Measurements from ENCODE around the gene PRMT7. TPM values are rescaled to one million over a fixed set of nuclear protein-coding genes. Genes with fewer than 3 reads are reported as not detected.

Gene PRMT7
- total and polyA plus RNA-seq, 2 experiments from 2014 or later = 27.2 to 49.6 TPM

DNA sequence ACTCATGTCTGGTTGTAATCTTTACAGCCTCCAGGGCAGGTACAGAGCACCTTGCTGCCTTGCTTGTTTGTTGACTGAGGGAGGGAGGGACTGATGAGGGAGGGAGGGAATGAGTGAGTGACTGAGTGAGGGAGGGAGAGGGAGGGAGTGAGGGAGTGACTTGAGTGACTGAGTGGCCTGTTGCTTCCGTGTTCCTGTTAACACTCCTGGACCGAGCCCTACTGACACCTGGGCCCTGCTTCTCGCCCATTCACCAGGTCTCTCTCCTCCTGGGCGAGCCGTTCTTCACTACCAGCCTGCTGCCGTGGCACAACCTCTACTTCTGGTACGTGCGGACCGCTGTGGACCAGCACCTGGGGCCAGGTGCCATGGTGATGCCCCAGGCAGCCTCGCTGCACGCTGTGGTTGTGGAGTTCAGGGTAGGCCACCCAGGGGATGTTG is 41.2 kb downstream of the PRMT7 start:
- Histone ChIP-seq H3K27ac (no peak overlapping the region), H3K4me2 (ENCODE audit: unreplicated experiment) (no peak overlapping the region), H3K9me2 (ENCODE audit: insufficient read depth) (no peaks in the 10 kb centered on the region), H3F3A (ENCODE audit: insufficient read depth) (no peaks in the 10 kb centered on the region), H3K9ac (no peak overlapping the region), H3K79me2 (ENCODE audit: insufficient read depth) (no peaks in the 10 kb centered on the region), H3K4me3 (no peak overlapping the region), H4K20me1 (ENCODE audit: insufficient read depth) (no peaks in the 10 kb centered on the region), H3K36me3 (ENCODE audit: low read depth) (peaks cover 3% of the 10 kb centered on the region; the same call in 1 of the 2 replicates), H2AFZ (no peak overlapping the region), H3K4me1 (ENCODE audit: insufficient read depth) (no peaks in the 10 kb centered on the region), H3K27me3 (replicated peaks; ENCODE audit: insufficient read depth) (no peaks in the 10 kb centered on the region), H3K9me3 (ENCODE audit: low read depth) (no peaks in the 10 kb centered on the region)
- in situ Hi-C loops (cut with MboI) = no loop called here
- WGBS, 2 experiments (ENCODE audit: low coverage in 1 of 2, low lambda C conversion rate in 2 of 2, missing lambda C conversion rate in 2 of 2) = 97 to 98% methylated on average over 10 to 11 of the region's 11 CpGs
- DNase-seq = no peak
- TF ChIP-seq EZH2 (IDR thresholded peaks at IDR 0.05; ENCODE audit: insufficient read depth, poor library complexity, severe bottlenecking) (no peak), EZH2phosphoT487 (IDR thresholded peaks at IDR 0.05; ENCODE audit: insufficient read depth, low read depth) (no peak)

DNA sequence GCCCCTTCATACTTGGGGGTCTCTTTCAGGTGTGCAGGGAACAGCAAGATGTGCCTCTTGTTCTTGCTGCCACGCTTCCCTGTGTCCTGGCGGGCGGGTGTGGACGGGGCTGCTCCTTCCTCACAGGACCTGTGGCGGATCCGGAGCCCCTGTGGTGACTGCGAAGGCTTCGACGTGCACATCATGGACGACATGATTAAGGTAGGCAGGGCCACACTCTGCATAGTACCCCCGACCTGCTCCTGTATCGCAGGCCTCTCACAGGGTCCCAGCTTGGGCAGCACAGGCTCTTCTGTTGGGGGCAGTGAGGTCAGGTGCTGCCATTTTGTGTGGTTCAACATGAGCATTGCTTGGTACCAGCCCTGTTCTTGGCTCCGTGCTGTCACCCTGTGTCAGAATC is 42.5 kb downstream of the PRMT7 start:
- Histone ChIP-seq H3K27me3 (replicated peaks; ENCODE audit: insufficient read depth) (no peaks in the 10 kb centered on the region), H3K4me2 (ENCODE audit: unreplicated experiment) (no peak overlapping the region), H3K4me3 (no peak overlapping the region), H2AFZ (no peak overlapping the region), H3K79me2 (ENCODE audit: insufficient read depth) (no peaks in the 10 kb centered on the region), H3K36me3 (ENCODE audit: low read depth) (peaks cover 3% of the 10 kb centered on the region; the same call in 1 of the 2 replicates), H3F3A (ENCODE audit: insufficient read depth) (no peaks in the 10 kb centered on the region), H3K9me3 (ENCODE audit: low read depth) (no peaks in the 10 kb centered on the region), H4K20me1 (ENCODE audit: insufficient read depth) (no peaks in the 10 kb centered on the region), H3K9ac (no peak overlapping the region), H3K4me1 (ENCODE audit: insufficient read depth) (no peaks in the 10 kb centered on the region), H3K9me2 (ENCODE audit: insufficient read depth) (no peaks in the 10 kb centered on the region), H3K27ac (no peak overlapping the region)
- WGBS, 2 experiments (ENCODE audit: low coverage in 1 of 2, low lambda C conversion rate in 2 of 2, missing lambda C conversion rate in 2 of 2) = 89% methylated on average over 13 of the region's 13 CpGs
- in situ Hi-C loops (cut with MboI) = no loop called here
- TF ChIP-seq EZH2phosphoT487 (IDR thresholded peaks at IDR 0.05; ENCODE audit: insufficient read depth, low read depth) = no peak
- no peak for TF ChIP-seq EZH2 (IDR thresholded peaks at IDR 0.05; ENCODE audit: insufficient read depth, poor library complexity, severe bottlenecking)
- DNase-seq = no peak

DNA sequence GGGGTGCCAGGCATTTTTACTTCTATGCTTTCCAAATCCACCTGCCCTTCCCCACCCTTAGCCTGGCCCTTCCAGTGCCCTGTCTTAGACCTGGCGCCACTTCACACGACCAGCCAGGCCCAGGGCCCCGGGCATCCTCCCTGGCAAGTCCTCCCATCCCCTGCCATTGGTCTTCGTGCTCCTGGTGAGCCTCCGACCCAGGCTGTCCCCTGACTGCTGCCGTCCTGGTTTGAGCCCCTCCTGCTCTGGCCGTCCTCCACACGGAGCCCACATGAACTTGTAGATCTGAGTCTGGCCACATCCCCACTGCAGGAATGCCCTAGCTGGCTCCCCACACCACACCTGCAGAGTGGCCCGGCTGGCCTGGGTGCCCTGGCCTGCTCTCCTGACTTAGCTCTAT is 44.0 kb downstream of the PRMT7 start:
- no peaks in the 10 kb centered on the region for H3K36me3 ChIP-seq (ENCODE audit: low read depth)

DNA sequence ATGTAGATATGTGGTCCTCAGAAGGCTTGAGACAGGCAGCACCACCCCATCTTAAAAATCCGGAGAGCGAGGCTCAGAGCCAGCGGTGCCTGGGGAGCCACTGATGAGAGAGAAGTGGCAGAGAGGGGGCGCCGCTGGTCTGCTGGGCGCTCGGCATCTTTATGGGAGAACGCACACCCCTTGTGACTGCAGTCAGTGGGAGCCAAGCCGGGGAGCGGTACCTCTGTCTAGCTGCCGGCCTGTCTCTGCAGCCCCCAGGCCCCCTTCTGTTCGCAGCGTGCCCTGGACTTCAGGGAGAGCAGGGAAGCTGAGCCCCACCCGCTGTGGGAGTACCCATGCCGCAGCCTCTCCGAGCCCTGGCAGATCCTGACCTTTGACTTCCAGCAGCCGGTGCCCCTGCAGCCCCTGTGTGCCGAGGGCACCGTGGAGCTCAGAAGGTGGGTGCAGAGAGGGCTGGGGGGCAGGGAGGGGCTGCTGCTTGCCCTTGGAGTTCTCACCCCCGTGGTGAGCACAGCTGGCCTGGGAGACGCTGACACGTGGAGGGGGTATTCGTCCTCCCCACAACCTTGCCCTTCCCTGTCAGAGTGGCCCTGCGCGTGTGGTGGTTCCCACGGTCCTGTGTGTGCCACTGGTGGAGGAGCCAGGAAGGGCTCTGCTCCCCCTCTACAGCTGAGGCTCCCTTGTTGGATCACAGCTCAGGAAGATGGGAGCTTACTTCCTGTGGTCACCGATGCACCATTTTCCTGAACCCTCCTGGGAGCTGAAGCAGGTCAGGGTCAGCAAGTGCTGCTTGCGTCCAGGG is 44.8 kb downstream of the PRMT7 start:
- no peak overlapping the region for H3K4me2 ChIP-seq (ENCODE audit: unreplicated experiment)
- H3K27ac ChIP-seq = no peak overlapping the region
- TF ChIP-seq EZH2 (IDR thresholded peaks at IDR 0.05; ENCODE audit: insufficient read depth, poor library complexity, severe bottlenecking) (no peak), EZH2phosphoT487 (IDR thresholded peaks at IDR 0.05; ENCODE audit: insufficient read depth, low read depth) (no peak)
- no peaks in the 10 kb centered on the region for H3K27me3 ChIP-seq (replicated peaks; ENCODE audit: insufficient read depth)
- WGBS, 2 experiments (ENCODE audit: low coverage in 1 of 2, low lambda C conversion rate in 2 of 2, missing lambda C conversion rate in 2 of 2) = 89 to 93% methylated on average over 25 to 26 of the region's 28 CpGs
- no peaks in the 10 kb centered on the region for H3K9me3 ChIP-seq (ENCODE audit: low read depth)
- H3K4me1 ChIP-seq (ENCODE audit: insufficient read depth) = no peaks in the 10 kb centered on the region
- no peaks in the 10 kb centered on the region for H3K9me2 ChIP-seq (ENCODE audit: insufficient read depth)
- no peaks in the 10 kb centered on the region for H3K79me2 ChIP-seq (ENCODE audit: insufficient read depth)
- no peak overlapping the region for H3K9ac ChIP-seq
- H3F3A ChIP-seq (ENCODE audit: insufficient read depth) = no peaks in the 10 kb centered on the region
- in situ Hi-C loops (cut with MboI) = no loop called here
- no peak overlapping the region for H2AFZ ChIP-seq
- no peak overlapping the region for H3K4me3 ChIP-seq
- no peaks in the 10 kb centered on the region for H3K36me3 ChIP-seq (ENCODE audit: low read depth)
- no peak for DNase-seq
- H4K20me1 ChIP-seq (ENCODE audit: insufficient read depth) = no peaks in the 10 kb centered on the region

More for the DNA sequence above, 44.0 kb downstream of the PRMT7 start:
- no peaks in the 10 kb centered on the region for H3K79me2 ChIP-seq (ENCODE audit: insufficient read depth)
- no peak overlapping the region for H3K4me2 ChIP-seq (ENCODE audit: unreplicated experiment)
- H3K27ac ChIP-seq = no peak overlapping the region
- no peaks in the 10 kb centered on the region for H3K9me3 ChIP-seq (ENCODE audit: low read depth)
- no peaks in the 10 kb centered on the region for H4K20me1 ChIP-seq (ENCODE audit: insufficient read depth)
- no peaks in the 10 kb centered on the region for H3K4me1 ChIP-seq (ENCODE audit: insufficient read depth)
- H3K4me3 ChIP-seq = no peak overlapping the region
- in situ Hi-C loops (cut with MboI) = no loop called here
- DNase-seq = no peak
- no peaks in the 10 kb centered on the region for H3K9me2 ChIP-seq (ENCODE audit: insufficient read depth)
- H2AFZ ChIP-seq = no peak overlapping the region
- no peaks in the 10 kb centered on the region for H3F3A ChIP-seq (ENCODE audit: insufficient read depth)
- H3K27me3 ChIP-seq (replicated peaks; ENCODE audit: insufficient read depth) = no peaks in the 10 kb centered on the region
- 79 to 81% methylated on average over 9 of the region's 9 CpGs for WGBS, 2 experiments (ENCODE audit: low coverage in 1 of 2, low lambda C conversion rate in 2 of 2, missing lambda C conversion rate in 2 of 2)
- TF ChIP-seq EZH2 (IDR thresholded peaks at IDR 0.05; ENCODE audit: insufficient read depth, poor library complexity, severe bottlenecking) (no peak), EZH2phosphoT487 (IDR thresholded peaks at IDR 0.05; ENCODE audit: insufficient read depth, low read depth) (no peak)
- H3K9ac ChIP-seq = no peak overlapping the region
